ENCODE data around the gene UGT1A7.

DNA sequence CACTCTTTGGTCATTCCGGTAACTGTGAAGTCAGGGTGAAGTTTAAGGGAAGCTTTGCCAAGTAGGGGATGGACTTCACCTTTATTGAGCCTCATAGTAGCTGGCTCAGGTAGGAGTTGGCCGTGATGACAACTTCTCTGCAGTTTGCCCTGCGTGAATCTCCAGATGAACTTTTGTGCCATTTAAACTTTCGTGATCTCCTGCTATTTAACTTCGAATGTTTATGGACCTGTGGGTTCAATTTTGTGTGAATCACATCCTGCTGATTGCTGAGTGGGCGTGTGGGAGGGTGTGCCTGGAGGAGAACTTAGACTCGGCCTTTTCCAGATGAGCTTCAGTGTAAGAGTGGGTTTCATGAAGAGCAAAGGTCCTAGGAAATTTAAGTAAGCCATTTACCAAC lies 82.6 kb downstream of the UGT1A7 start:
- TF ChIP-seq TAF1 (IDR thresholded peaks at IDR 0.05; ENCODE audit: low read depth) (no peak), CREB1 (IDR thresholded peaks at IDR 0.05; ENCODE audit: low read depth) (no peak), EP300 (IDR thresholded peaks at IDR 0.05; ENCODE audit: borderline replicate concordance) (no peak), TEAD4 (IDR thresholded peaks at IDR 0.05) (no peak), TCF12 (IDR thresholded peaks at IDR 0.05; ENCODE audit: low read depth) (no peak), YY1 (IDR thresholded peaks at IDR 0.05; ENCODE audit: low read depth) (no peak), EGR1 (IDR thresholded peaks at IDR 0.05) (no peak), RAD21 (IDR thresholded peaks at IDR 0.05; ENCODE audit: low read depth) (no peak)
- TF ChIP-seq, protein P1, sequence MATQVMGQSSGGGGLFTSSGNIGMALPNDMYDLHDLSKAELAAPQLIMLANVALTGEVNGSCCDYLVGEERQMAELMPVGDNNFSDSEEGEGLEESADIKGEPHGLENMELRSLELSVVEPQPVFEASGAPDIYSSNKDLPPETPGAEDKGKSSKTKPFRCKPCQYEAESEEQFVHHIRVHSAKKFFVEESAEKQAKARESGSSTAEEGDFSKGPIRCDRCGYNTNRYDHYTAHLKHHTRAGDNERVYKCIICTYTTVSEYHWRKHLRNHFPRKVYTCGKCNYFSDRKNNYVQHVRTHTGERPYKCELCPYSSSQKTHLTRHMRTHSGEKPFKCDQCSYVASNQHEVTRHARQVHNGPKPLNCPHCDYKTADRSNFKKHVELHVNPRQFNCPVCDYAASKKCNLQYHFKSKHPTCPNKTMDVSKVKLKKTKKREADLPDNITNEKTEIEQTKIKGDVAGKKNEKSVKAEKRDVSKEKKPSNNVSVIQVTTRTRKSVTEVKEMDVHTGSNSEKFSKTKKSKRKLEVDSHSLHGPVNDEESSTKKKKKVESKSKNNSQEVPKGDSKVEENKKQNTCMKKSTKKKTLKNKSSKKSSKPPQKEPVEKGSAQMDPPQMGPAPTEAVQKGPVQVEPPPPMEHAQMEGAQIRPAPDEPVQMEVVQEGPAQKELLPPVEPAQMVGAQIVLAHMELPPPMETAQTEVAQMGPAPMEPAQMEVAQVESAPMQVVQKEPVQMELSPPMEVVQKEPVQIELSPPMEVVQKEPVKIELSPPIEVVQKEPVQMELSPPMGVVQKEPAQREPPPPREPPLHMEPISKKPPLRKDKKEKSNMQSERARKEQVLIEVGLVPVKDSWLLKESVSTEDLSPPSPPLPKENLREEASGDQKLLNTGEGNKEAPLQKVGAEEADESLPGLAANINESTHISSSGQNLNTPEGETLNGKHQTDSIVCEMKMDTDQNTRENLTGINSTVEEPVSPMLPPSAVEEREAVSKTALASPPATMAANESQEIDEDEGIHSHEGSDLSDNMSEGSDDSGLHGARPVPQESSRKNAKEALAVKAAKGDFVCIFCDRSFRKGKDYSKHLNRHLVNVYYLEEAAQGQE (IDR thresholded peaks at IDR 0.05; ENCODE audit: low read depth): no peak
- TF ChIP-seq, protein P2, sequence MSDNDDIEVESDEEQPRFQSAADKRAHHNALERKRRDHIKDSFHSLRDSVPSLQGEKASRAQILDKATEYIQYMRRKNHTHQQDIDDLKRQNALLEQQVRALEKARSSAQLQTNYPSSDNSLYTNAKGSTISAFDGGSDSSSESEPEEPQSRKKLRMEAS (IDR thresholded peaks at IDR 0.05): no peak
